Fibroblast of lung (primary cell): ENCODE data around the gene FAM161A.

Experiments used
- EZH2 ChIP-seq: IDR thresholded peaks from 2 replicates; pipeline ENCODE4 v1.5.1; 2012; ENCODE audit warnings: low read length, control low read depth, mild to moderate bottlenecking; ENCODE audit errors: missing control alignments
- TF ChIP-seq, protein P1 (sequence below), 2 donors: IDR thresholded peaks in 1 of 2; conservative IDR thresholded peaks in 1 of 2; 1 replicate in 1 of 2; 2 replicates in 1 of 2; pipeline ENCODE4 v1.5.1; 2011 to 2012; ENCODE audit warnings: low read length in 2 of 2, control low read depth in 1 of 2, inconsistent platforms in 1 of 2, low read depth in 1 of 2, mild to moderate bottlenecking in 1 of 2

GRCh38 chr2:61833971-61834370 is 19.9 kb downstream of the FAM161A start:
- TF ChIP-seq EZH2 = no peak
- TF ChIP-seq, protein P1, sequence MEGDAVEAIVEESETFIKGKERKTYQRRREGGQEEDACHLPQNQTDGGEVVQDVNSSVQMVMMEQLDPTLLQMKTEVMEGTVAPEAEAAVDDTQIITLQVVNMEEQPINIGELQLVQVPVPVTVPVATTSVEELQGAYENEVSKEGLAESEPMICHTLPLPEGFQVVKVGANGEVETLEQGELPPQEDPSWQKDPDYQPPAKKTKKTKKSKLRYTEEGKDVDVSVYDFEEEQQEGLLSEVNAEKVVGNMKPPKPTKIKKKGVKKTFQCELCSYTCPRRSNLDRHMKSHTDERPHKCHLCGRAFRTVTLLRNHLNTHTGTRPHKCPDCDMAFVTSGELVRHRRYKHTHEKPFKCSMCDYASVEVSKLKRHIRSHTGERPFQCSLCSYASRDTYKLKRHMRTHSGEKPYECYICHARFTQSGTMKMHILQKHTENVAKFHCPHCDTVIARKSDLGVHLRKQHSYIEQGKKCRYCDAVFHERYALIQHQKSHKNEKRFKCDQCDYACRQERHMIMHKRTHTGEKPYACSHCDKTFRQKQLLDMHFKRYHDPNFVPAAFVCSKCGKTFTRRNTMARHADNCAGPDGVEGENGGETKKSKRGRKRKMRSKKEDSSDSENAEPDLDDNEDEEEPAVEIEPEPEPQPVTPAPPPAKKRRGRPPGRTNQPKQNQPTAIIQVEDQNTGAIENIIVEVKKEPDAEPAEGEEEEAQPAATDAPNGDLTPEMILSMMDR (conservative IDR thresholded peaks at IDR 0.05 in 1 of 2, IDR thresholded peaks at IDR 0.05 in 1 of 2; ENCODE audit: low read depth in 1 of 2, low read length in 2 of 2) = no peak
